ENCODE measurements around the gene EGF. TPM values are rescaled to one million over a fixed set of nuclear protein-coding genes. Genes with fewer than 3 reads are reported as not detected.

Gene EGF
- total RNA-seq, 1 experiment from 2014 or later, result 1.5 TPM

DNA sequence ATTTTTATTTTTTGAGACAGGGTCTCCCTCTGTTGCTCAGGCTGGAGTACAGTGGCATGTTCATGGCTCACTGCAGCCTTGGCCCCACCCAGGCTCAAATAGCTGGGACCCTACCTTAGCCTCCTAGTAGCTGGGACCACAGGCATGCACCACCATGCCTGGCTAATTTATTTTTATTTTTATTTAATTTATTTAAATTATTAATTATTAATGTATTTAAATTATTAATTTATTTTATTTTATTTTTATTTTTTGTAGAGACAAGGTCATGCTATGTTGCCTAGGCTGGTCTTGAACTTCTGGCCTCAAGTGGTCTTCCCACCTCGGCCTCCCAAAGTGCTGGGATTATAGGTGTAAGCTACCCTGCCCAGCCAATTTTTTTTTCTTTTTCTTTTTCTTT is 69.3 kb downstream of the EGF start:
- no peak overlapping the region for H2BK15ac ChIP-seq (ENCODE audit: low read depth, low read length)
- WGBS (ENCODE audit: extremely low coverage, insufficient read length, low lambda C conversion rate), result no CpG with 5 or more reads among the region's 1 CpG
- H3K9me3 Mint-ChIP-seq, result no peaks in the 10 kb centered on the region

More for the DNA sequence above, 69.3 kb downstream of the EGF start:
- no peaks in the 10 kb centered on the region for H3K27me3 ChIP-seq (ENCODE audit: insufficient read depth, low read length)
- H3K79me2 ChIP-seq (ENCODE audit: insufficient read depth, low read length), result no peaks in the 10 kb centered on the region
- peaks cover 3% of the 10 kb centered on the region for H4K20me1 ChIP-seq (ENCODE audit: control insufficient read depth, insufficient read depth, insufficient read length)
- no peak overlapping the region for H2AFZ ChIP-seq (ENCODE audit: low read length)
- H2BK20ac ChIP-seq (ENCODE audit: low read depth, low read length, poor library complexity, severe bottlenecking), result no peak overlapping the region
- H4K8ac ChIP-seq (replicated peaks; ENCODE audit: insufficient read length, low read depth, low read length), result no peak overlapping the region
- no peak overlapping the region for H4K5ac ChIP-seq (ENCODE audit: insufficient read length, low read depth, low read length)
- H3K9ac ChIP-seq (ENCODE audit: extremely low read depth, insufficient read length, low read length), result no peak overlapping the region
- no peak overlapping the region for H3K4me2 ChIP-seq (ENCODE audit: insufficient read depth, insufficient read length, low read length)
- Mint-ChIP-seq H3K4me3 (no peak overlapping the region), H3K4me1 (peaks cover 18 to 20% of the 10 kb centered on the region in 2 experiments), H3K36me3 (ENCODE audit: insufficient read depth in 1 of 3, low read depth in 3 of 3) (no peaks in the 10 kb centered on the region), H3K27me3 (ENCODE audit: low read depth) (no peaks in the 10 kb centered on the region), H3K27ac (no peak overlapping the region)
- no peaks in the 10 kb centered on the region for H3K9me3 ChIP-seq (ENCODE audit: control insufficient read depth, low read depth, low read length)
- no peaks in the 10 kb centered on the region; the same call in 1 of the 2 replicates for H3K4me1 ChIP-seq (ENCODE audit: insufficient read depth, low read length)
- no peak overlapping the region for H3K14ac ChIP-seq (ENCODE audit: insufficient read depth, low read length)
- no peak overlapping the region for H2BK120ac ChIP-seq (ENCODE audit: low read depth, low read length, poor library complexity, severe bottlenecking)
- H3K18ac ChIP-seq (ENCODE audit: insufficient read length, low read depth, low read length), result no peak overlapping the region
- H2AK5ac ChIP-seq (ENCODE audit: insufficient read length, low read length), result no peak overlapping the region
- no peak overlapping the region for H3K4ac ChIP-seq (ENCODE audit: low read depth, low read length)
- H3K56ac ChIP-seq (ENCODE audit: insufficient read length, low read depth, low read length), result no peak overlapping the region
- H3K23ac ChIP-seq (ENCODE audit: insufficient read length, low read depth, low read length), result no peak overlapping the region
- H4K91ac ChIP-seq (ENCODE audit: insufficient read length, low read depth, low read length), result no peak overlapping the region
- H2BK5ac ChIP-seq (ENCODE audit: insufficient read length, low read length), result no peak overlapping the region
- no peaks in the 10 kb centered on the region for H3K79me1 ChIP-seq (ENCODE audit: insufficient read depth, low read depth, low read length, poor library complexity, severe bottlenecking)
- no peak overlapping the region for H2BK12ac ChIP-seq (ENCODE audit: insufficient read length, low read depth, low read length)
- H3K23me2 ChIP-seq (ENCODE audit: insufficient read length, low read depth, low read length, poor library complexity, severe bottlenecking), result no peaks in the 10 kb centered on the region
- no peak overlapping the region for H3K27ac ChIP-seq (ENCODE audit: insufficient read length, low read depth, low read length)
- DNase-seq, result no peak
- TF ChIP-seq, protein P1, sequence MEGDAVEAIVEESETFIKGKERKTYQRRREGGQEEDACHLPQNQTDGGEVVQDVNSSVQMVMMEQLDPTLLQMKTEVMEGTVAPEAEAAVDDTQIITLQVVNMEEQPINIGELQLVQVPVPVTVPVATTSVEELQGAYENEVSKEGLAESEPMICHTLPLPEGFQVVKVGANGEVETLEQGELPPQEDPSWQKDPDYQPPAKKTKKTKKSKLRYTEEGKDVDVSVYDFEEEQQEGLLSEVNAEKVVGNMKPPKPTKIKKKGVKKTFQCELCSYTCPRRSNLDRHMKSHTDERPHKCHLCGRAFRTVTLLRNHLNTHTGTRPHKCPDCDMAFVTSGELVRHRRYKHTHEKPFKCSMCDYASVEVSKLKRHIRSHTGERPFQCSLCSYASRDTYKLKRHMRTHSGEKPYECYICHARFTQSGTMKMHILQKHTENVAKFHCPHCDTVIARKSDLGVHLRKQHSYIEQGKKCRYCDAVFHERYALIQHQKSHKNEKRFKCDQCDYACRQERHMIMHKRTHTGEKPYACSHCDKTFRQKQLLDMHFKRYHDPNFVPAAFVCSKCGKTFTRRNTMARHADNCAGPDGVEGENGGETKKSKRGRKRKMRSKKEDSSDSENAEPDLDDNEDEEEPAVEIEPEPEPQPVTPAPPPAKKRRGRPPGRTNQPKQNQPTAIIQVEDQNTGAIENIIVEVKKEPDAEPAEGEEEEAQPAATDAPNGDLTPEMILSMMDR (conservative IDR thresholded peaks at IDR 0.05), result no peak
- no peak overlapping the region for H3T11ph ChIP-seq (ENCODE audit: low read length)
